Breast epithelium (tissue), 4 donors: Measurements from ENCODE around the gene MAML3. TPM values are rescaled to one million over a fixed set of nuclear protein-coding genes. Genes with fewer than 3 reads are reported as not detected.

Source experiments
- DNase-seq, 2 donors: peaks; one replicate each; pipeline ENCODE4 v3.0.0-alpha.2; 2019; ENCODE audit warnings: low spot score in 2 of 2
- H3K27ac ChIP-seq, 2 donors: fragments of 200-600 bp; sonication (generic) in 1 of 2; one replicate each; pipeline ENCODE4 v1.5.1; 2016 to 2019; ENCODE audit warnings: mild to moderate bottlenecking in 1 of 2
- H3K27me3 ChIP-seq, 2 donors: fragments of 200-600 bp; sonication (generic) in 1 of 2; one replicate each; pipeline versions ENCODE4 v1.5.1 to v1.6.0; 2017 to 2019; ENCODE audit warnings: control low read depth in 1 of 2, mild to moderate bottlenecking in 1 of 2
- H3K36me3 ChIP-seq: fragments of 200-600 bp; one replicate; pipeline ENCODE4 v1.5.1; 2019
- H3K4me1 ChIP-seq, 2 donors: fragments of 200-600 bp; sonication (generic); one replicate each; pipeline ENCODE4 v1.5.1; 2016 to 2019; ENCODE audit warnings: control low read depth in 1 of 2
- H3K4me3 ChIP-seq, 3 donors: fragments of 200-600 bp; sonication (generic); 1 replicate in 2 of 3; 2 replicates in 1 of 3; pipeline ENCODE4 v1.5.1; 2016 to 2019; ENCODE audit warnings: mild to moderate bottlenecking in 3 of 3, moderate library complexity in 2 of 3
- H3K9me3 ChIP-seq, 2 donors: fragments of 200-600 bp; sonication (generic) in 1 of 2; one replicate each; pipeline ENCODE4 v1.5.1; 2016 to 2019; ENCODE audit warnings: control low read depth in 1 of 2
- POLR2A ChIP-seq: fragments of 450-650 bp; IDR thresholded peaks from one replicate; pipeline ENCODE4 v1.6.1; 2016; ENCODE audit warnings: antibody characterized with exemption, mild to moderate bottlenecking, moderate library complexity
- POLR2AphosphoS5 ChIP-seq, 3 donors: sonication (generic); formaldehyde crosslinking; IDR thresholded peaks; one replicate each; pipeline ENCODE4 v1.6.1; 2017; ENCODE audit warnings: antibody characterized with exemption in 3 of 3
- intact Hi-C: fragments of 100-400 bp; cut with DNase I; formaldehyde crosslinking; loops from one replicate; pipeline ENCODE4 v1.15.1; 2023; ENCODE audit warnings: low total_unique reads
- total RNA-seq, 3 donors: library from RNA; depleted of rRNA; stranded (reverse); fragments of >200 nt; gene quantifications; one replicate each; pipeline ENCODE4 v1.1.0, GENCODE V29; 2016
- TF ChIP-seq, protein P1 (sequence below), 3 donors: fragments of 450-650 bp; IDR thresholded peaks; one replicate each; pipeline ENCODE4 v1.5.1; 2016 to 2017; ENCODE audit warnings: antibody characterized with exemption in 3 of 3, mild to moderate bottlenecking in 3 of 3, moderate library complexity in 3 of 3

MAML3 gene
- total RNA-seq, 3 donors from 2014 or later: 5.0 to 16.8 (median 11.1) TPM

- no peak overlapping the region for H3K27ac ChIP-seq
- TF ChIP-seq POLR2AphosphoS5 (IDR thresholded peaks at IDR 0.05) (no peak), POLR2A (no peak)
- TF ChIP-seq, protein P1, sequence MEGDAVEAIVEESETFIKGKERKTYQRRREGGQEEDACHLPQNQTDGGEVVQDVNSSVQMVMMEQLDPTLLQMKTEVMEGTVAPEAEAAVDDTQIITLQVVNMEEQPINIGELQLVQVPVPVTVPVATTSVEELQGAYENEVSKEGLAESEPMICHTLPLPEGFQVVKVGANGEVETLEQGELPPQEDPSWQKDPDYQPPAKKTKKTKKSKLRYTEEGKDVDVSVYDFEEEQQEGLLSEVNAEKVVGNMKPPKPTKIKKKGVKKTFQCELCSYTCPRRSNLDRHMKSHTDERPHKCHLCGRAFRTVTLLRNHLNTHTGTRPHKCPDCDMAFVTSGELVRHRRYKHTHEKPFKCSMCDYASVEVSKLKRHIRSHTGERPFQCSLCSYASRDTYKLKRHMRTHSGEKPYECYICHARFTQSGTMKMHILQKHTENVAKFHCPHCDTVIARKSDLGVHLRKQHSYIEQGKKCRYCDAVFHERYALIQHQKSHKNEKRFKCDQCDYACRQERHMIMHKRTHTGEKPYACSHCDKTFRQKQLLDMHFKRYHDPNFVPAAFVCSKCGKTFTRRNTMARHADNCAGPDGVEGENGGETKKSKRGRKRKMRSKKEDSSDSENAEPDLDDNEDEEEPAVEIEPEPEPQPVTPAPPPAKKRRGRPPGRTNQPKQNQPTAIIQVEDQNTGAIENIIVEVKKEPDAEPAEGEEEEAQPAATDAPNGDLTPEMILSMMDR (IDR thresholded peaks at IDR 0.05): no peak
- H3K4me1 ChIP-seq: no peaks in the 10 kb centered on the region
- no peak for DNase-seq
- intact Hi-C loops: no loop called here
- H3K4me3 ChIP-seq: no peak overlapping the region
- no peaks in the 10 kb centered on the region for H3K36me3 ChIP-seq
- H3K9me3 ChIP-seq: no peaks in the 10 kb centered on the region
- H3K27me3 ChIP-seq: no peaks in the 10 kb centered on the region
Measured at GRCh38 chr4:139826426-139826825, 327.6 kb downstream of the MAML3 start.

DNA sequence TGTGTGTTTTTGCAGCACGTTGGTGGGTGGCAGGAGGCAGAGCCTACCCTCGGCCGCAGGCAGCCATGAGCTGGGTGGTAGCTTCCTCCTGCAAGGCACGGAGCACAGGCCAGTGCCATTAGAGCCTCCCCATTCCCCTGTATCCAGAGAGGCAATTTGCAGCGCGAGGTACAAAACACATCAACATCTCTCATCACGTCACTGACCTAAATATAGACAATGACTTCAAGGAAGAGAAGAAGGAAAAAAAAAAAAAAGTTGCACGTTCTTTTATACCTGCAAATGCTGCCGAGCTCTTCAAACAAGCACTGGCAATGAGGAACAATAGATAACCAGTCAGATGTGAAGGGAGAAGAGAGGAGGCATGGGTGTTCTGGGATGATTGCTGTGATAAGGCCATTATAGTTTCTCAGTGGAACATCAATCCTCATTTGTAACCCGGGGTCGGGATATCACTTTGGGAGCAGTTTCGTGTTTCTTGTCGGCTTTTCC, 328.4 kb downstream of the MAML3 start:
- Histone ChIP-seq H3K9me3 (no peaks in the 10 kb centered on the region), H3K27ac (no peak overlapping the region), H3K36me3 (no peaks in the 10 kb centered on the region), H3K4me1 (no peaks in the 10 kb centered on the region), H3K4me3 (no peak overlapping the region), H3K27me3 (no peaks in the 10 kb centered on the region)
- intact Hi-C loops: no loop called here
- no peak for TF ChIP-seq POLR2A
- TF ChIP-seq POLR2AphosphoS5 (IDR thresholded peaks at IDR 0.05): no peak
- TF ChIP-seq, protein P1 (IDR thresholded peaks at IDR 0.05): no peak
- no peak for DNase-seq

DNA sequence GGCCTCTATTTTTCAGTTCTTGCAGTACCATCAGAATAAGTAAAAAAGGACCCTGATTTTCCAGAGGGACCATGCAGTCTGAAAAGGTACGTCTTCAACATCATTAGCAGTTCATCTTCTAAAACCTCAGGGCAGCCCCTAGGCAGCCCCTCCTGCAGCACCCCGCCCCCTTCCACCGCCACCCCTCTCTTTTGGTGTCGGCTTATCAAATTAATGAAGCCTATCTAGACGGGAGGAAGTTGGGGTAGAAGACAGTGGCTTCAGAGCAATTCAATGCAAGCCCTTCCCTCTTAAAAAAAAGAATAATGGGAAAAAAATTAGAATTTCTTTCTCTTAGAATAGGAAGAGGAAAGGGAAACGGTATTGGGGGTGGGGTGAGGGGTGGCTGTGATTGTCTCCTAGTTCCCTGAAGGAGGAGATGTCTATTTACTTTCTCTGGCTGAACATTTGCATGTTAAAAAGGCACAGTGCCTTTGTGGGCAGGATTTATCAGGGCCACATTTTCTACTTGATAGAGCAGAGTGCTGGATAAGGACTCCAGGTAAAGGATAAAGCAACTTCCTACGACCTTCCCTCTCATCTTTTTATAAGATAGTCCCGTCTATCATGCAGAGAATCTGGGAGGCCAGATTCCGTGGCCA, 329.0 kb downstream of the MAML3 start:
- Histone ChIP-seq H3K4me3 (no peak overlapping the region), H3K4me1 (no peaks in the 10 kb centered on the region), H3K9me3 (no peaks in the 10 kb centered on the region), H3K27me3 (no peaks in the 10 kb centered on the region), H3K36me3 (no peaks in the 10 kb centered on the region), H3K27ac (no peak overlapping the region)
- DNase-seq: no peak
- intact Hi-C loops: no loop called here
- TF ChIP-seq POLR2A: no peak

DNA sequence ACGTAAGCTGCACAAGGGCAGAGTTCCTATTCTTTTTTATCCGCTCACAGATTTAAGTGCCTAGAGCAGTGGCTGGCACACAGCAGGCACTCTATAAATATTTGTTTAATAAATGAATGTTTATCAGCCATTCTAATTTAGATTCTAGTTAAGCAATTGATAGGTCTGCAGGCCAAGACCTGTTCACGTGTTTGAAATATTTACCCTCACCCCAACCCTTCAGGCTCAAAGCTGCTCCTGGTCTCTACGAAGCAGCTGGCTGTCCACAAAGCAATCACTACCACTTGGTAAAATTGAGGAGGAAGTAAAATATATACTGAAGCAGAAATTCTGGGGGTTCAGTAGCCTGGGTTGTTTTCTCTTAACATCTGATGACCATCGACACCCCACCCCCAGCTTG, 330.2 kb downstream of the MAML3 start:
- Histone ChIP-seq H3K36me3 (no peaks in the 10 kb centered on the region), H3K4me1 (no peaks in the 10 kb centered on the region), H3K27me3 (no peaks in the 10 kb centered on the region), H3K4me3 (no peak overlapping the region), H3K9me3 (no peaks in the 10 kb centered on the region), H3K27ac (no peak overlapping the region)
- intact Hi-C loops: no loop called here
- TF ChIP-seq POLR2AphosphoS5 (IDR thresholded peaks at IDR 0.05): no peak
- no peak for TF ChIP-seq POLR2A
- TF ChIP-seq, protein P1 (IDR thresholded peaks at IDR 0.05): no peak
- DNase-seq: no peak

GRCh38 chr4:139823345-139823744, 330.6 kb downstream of the MAML3 start:
- Histone ChIP-seq H3K27ac (no peak overlapping the region), H3K4me1 (no peaks in the 10 kb centered on the region), H3K4me3 (no peak overlapping the region), H3K27me3 (no peaks in the 10 kb centered on the region), H3K9me3 (no peaks in the 10 kb centered on the region), H3K36me3 (no peaks in the 10 kb centered on the region)
- no peak for DNase-seq
- TF ChIP-seq POLR2A (no peak), POLR2AphosphoS5 (IDR thresholded peaks at IDR 0.05) (no peak)
- TF ChIP-seq, protein P1 (IDR thresholded peaks at IDR 0.05): no peak
- intact Hi-C loops: no loop called here
